Mesothelial cell of epicardium (in vitro differentiated cells): ENCODE measurements around the gene MUS81. TPM values are rescaled to one million over a fixed set of nuclear protein-coding genes. Genes with fewer than 3 reads are reported as not detected.

Source experiments
- DNase-seq, 2 experiments: peaks; one replicate each; pipeline ENCODE4 v3.0.0; 2021; ENCODE audit warnings: low spot score in 2 of 2; ENCODE audit not compliant: unreplicated experiment in 2 of 2
- H3K27ac Mint-ChIP-seq: 2 replicates; pipeline ENCODE4 v1.8.0; 2021; ENCODE audit warnings: mixed read lengths
- H3K27me3 Mint-ChIP-seq: 2 replicates; pipeline ENCODE4 v1.8.0; 2021; ENCODE audit warnings: low read depth, mixed read lengths
- H3K36me3 Mint-ChIP-seq: 2 replicates; pipeline ENCODE4 v1.8.0; 2021; ENCODE audit warnings: mixed read lengths
- H3K4me1 Mint-ChIP-seq: 2 replicates; pipeline ENCODE4 v1.8.0; 2021; ENCODE audit warnings: mixed read lengths
- H3K4me3 Mint-ChIP-seq: 2 replicates; pipeline ENCODE4 v1.8.0; 2021; ENCODE audit warnings: mild to moderate bottlenecking, moderate library complexity, mixed read lengths
- H3K9me3 Mint-ChIP-seq: 2 replicates; pipeline ENCODE4 v1.8.0; 2021; ENCODE audit warnings: mixed read lengths
- total RNA-seq: library from RNA; stranded (reverse); gene quantifications from 3 replicates; pipeline ENCODE4 v1.2.1, GENCODE V29; 2021
- TF ChIP-seq, protein P1 (sequence below): fragments of 200-600 bp; sonication (generic); IDR thresholded peaks from one replicate; pipeline ENCODE4 v1.5.0; 2021; ENCODE audit warnings: antibody characterized with exemption; ENCODE audit not compliant: unreplicated experiment

The MUS81 gene
- total RNA-seq, 1 donor from 2014 or later = 73.7 TPM

DNA sequence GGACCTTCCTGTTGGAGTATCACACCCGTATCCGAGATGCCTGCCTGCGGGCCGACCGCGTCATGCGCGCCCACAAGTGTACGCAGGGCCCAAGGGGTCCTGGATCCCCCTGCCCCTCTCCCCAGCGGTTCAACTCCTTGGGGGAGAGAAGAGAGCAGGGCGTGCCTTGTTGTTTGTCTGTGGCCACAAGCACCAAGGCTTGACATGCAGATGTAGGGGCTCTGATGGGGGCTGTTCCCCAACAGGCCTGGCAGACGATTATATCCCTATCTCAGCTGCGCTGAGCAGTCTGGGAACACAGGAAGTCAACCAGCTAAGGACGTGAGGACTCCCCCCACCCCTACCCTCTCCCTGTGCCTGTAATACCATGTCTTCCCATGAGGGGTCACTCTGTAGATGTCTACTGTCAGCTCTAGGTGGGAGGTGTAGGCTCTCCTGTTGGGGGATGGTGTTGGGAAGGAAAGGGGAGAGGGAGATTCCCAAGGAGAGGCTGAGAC lies 9.1 kb upstream of the MUS81 start:
- Mint-ChIP-seq H3K4me3 (no peak overlapping the region), H3K27ac (no peak overlapping the region), H3K9me3 (no peaks in the 10 kb centered on the region), H3K27me3 (no peaks in the 10 kb centered on the region), H3K36me3 (peaks cover 33% of the 10 kb centered on the region), H3K4me1 (peaks cover 7% of the 10 kb centered on the region)
- DNase-seq = no peak
- TF ChIP-seq, protein P1, sequence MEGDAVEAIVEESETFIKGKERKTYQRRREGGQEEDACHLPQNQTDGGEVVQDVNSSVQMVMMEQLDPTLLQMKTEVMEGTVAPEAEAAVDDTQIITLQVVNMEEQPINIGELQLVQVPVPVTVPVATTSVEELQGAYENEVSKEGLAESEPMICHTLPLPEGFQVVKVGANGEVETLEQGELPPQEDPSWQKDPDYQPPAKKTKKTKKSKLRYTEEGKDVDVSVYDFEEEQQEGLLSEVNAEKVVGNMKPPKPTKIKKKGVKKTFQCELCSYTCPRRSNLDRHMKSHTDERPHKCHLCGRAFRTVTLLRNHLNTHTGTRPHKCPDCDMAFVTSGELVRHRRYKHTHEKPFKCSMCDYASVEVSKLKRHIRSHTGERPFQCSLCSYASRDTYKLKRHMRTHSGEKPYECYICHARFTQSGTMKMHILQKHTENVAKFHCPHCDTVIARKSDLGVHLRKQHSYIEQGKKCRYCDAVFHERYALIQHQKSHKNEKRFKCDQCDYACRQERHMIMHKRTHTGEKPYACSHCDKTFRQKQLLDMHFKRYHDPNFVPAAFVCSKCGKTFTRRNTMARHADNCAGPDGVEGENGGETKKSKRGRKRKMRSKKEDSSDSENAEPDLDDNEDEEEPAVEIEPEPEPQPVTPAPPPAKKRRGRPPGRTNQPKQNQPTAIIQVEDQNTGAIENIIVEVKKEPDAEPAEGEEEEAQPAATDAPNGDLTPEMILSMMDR = peak; percentile 20

DNA sequence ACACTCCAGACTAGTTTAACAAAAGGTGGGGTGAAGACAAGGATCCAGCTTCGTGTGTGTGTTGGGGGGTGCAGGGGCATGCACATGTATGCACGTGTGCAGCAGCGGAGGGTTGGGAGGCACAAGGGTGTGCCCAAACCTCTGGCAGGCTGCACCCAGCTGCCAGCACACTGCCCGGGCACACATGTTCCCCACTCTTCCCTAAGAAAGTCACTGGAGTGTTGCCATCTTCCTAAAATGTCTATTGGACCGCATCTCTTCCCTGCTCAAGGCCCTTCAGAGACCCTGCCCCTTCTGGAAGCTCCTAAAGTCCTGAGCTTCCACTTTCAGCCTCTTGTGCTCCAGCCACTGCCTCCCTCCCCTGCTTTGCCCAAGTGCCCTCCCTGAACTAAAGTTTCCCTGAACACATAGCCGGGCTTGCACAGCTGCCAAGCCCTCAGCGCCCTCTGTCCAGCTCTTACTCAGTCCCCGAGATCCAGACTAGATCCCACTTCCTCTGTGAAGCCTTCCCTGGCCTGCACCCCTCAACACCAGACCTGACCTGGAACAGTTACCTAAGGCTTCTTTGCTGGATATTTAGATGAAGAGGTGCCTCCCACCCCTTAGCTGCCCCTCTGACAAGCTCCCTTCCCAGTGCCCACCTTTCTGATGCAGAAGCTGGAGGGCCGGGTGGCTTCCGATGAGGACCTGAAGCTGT lies 8.3 kb upstream of the MUS81 start:
- Mint-ChIP-seq H3K36me3 (peaks cover 38% of the 10 kb centered on the region), H3K4me3 (no peak overlapping the region), H3K4me1 (peaks cover 15% of the 10 kb centered on the region)

DNA sequence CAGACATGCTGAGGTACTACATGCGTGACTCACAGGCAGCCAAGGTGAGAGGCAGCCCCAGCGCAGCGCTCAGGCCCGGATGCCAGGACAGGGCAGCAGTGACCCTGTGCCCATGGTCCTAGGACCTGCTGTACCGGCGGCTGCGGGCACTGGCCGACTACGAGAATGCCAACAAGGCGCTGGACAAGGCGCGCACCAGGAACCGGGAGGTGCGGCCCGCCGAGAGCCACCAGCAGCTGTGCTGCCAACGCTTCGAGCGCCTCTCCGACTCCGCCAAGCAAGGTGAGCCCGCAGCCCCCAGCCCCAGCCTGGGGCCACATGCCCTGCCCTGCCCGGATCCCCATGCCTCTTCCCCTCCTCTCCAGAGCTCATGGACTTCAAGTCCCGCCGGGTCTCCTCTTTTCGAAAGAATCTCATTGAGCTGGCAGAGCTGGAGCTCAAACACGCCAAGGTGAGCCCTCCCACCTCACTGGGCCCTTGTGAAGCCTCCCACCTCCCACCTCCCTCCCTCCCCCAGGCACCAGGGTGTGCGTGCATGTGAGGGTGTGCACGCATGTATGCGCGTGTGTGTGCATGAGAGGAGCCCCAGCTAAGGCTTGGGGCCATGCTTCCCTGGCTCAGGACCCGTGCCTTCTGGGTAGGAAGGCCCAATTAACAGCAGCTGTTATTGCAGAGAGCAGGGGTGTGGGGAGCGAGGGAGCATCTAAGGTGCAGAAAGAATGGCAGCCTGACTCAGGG lies 7.6 kb upstream of the MUS81 start:
- H3K27ac Mint-ChIP-seq = no peak overlapping the region

More for the DNA sequence above, 8.3 kb upstream of the MUS81 start:
- DNase-seq = no peak
- Mint-ChIP-seq H3K27ac (no peak overlapping the region), H3K27me3 (no peaks in the 10 kb centered on the region), H3K9me3 (no peaks in the 10 kb centered on the region)
- TF ChIP-seq, protein P1 = no peak

DNA sequence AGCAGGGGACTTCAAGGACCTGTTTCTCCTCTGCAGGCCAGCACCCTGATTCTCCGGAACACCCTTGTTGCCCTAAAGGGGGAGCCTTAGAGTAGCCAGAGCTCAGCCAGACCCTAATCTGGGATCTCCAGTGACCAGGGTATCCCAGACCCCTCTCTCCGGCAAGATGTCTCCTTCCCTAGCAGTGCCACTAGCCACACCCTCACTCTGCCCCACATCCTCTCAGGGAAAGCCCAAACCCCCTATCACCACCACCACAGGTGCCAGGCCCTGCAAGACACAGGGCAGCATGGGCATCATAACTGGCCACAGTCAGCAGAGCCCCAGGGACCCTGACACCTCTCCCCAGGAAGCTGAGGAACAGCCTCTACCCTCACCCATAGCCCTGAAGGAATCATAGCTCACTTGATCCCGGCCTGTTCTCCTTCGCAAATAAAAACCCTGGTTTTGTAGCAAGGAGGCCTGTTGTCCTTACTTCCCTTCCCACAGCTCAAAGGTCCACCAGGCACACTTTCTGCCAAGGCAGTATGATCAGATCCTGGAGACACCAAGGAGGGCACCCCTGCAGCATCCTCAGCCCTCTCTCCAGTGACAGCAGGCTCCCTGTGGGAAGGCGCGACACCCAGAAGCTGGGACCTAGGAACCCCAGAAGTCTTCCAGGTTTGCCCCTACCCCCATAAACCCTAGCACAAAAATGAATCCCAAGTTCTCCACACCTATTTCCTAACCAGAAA lies 6.8 kb upstream of the MUS81 start:
- DNase-seq = no peak
- Mint-ChIP-seq H3K36me3 (peaks cover 38% of the 10 kb centered on the region), H3K27me3 (no peaks in the 10 kb centered on the region), H3K4me1 (peaks cover 18% of the 10 kb centered on the region), H3K4me3 (no peak overlapping the region), H3K27ac (peak overlapping the region; percentile 12), H3K9me3 (no peaks in the 10 kb centered on the region)
- TF ChIP-seq, protein P1 = no peak

More for the DNA sequence above, 7.6 kb upstream of the MUS81 start:
- H3K4me1 Mint-ChIP-seq = peaks cover 15% of the 10 kb centered on the region
- peaks cover 38% of the 10 kb centered on the region for H3K36me3 Mint-ChIP-seq
- no peaks in the 10 kb centered on the region for H3K9me3 Mint-ChIP-seq
- no peaks in the 10 kb centered on the region for H3K27me3 Mint-ChIP-seq
- no peak for DNase-seq
- no peak overlapping the region for H3K4me3 Mint-ChIP-seq
- TF ChIP-seq, protein P1 = no peak

DNA sequence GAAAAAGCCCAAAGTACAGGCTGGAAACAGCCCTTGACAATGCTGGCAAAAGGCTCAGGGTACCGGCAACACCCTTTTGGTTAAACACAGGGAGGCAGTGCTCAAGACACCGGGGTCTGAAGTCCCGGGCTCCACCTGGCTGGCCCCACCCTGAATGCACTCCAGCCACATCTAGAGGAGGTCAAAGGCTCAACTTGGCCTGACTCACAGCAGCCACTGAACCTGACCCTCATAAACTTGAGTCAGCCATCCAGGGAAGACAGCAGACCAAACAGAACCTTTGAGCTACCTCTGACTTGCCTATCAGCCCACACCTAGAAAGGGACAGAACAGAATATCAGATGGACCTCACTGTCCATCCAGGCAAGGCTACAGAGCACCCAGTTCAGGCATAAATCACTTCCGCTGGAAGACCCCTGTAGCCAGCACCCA lies 6.1 kb upstream of the MUS81 start:
- peaks cover 38% of the 10 kb centered on the region for H3K36me3 Mint-ChIP-seq
- peaks cover 24% of the 10 kb centered on the region for H3K4me1 Mint-ChIP-seq
- peak overlapping the region; percentile 4 for H3K4me3 Mint-ChIP-seq
- no peak overlapping the region for H3K27ac Mint-ChIP-seq
- H3K27me3 Mint-ChIP-seq = no peaks in the 10 kb centered on the region
- no peaks in the 10 kb centered on the region for H3K9me3 Mint-ChIP-seq
- peak in 1 of 2 experiments; percentile 20 for DNase-seq
- TF ChIP-seq, protein P1 = no peak
